B cell (primary cell): ENCODE data around the gene JMJD1C.

Experiments used
- EZH2 ChIP-seq: IDR thresholded peaks from 2 replicates; pipeline ENCODE4 v1.6.1; 2012; ENCODE audit warnings: borderline replicate concordance, low read depth, mild to moderate bottlenecking, moderate library complexity, low read length; ENCODE audit not compliant: insufficient read depth, poor library complexity, severe bottlenecking
- TF ChIP-seq, protein P1 (sequence below): fragments of 200-600 bp; IDR thresholded peaks from one replicate; pipeline ENCODE4 v1.8.0; 2022; ENCODE audit warnings: antibody characterized with exemption, mild to moderate bottlenecking

DNA sequence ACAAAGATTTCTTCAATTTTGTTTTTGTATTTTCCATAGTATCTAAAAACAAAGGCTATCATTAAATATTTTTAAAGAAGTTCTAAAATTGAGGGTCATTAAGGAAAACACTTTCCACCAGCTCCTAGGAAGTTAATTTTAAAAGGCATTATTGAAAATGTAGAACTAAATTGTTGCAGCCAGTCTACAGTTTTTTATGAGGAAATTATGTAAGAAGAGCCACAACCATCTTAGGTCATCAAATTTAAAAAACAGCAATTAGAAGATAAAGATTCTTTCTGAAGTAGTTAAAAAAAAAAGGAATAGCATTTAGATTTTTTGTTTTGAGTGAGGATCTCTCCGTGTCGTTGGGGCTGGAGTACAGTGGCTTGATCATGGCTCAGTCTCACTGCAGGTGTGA is 171.0 kb downstream of the JMJD1C start:
- TF ChIP-seq, protein P1, sequence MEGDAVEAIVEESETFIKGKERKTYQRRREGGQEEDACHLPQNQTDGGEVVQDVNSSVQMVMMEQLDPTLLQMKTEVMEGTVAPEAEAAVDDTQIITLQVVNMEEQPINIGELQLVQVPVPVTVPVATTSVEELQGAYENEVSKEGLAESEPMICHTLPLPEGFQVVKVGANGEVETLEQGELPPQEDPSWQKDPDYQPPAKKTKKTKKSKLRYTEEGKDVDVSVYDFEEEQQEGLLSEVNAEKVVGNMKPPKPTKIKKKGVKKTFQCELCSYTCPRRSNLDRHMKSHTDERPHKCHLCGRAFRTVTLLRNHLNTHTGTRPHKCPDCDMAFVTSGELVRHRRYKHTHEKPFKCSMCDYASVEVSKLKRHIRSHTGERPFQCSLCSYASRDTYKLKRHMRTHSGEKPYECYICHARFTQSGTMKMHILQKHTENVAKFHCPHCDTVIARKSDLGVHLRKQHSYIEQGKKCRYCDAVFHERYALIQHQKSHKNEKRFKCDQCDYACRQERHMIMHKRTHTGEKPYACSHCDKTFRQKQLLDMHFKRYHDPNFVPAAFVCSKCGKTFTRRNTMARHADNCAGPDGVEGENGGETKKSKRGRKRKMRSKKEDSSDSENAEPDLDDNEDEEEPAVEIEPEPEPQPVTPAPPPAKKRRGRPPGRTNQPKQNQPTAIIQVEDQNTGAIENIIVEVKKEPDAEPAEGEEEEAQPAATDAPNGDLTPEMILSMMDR = no peak
- no peak for TF ChIP-seq EZH2
